H54 (cell line): ENCODE data around the gene UACA.

ENCODE experiments used
- DNase-seq: peaks from one replicate; pipeline ENCODE4 v3.0.0; 2011; ENCODE audit warnings: low spot score, mixed read lengths; ENCODE audit not compliant: insufficient read length
- FAIRE-seq: peaks from 3 replicates; lab custom pipeline; 2011; peaks lifted over from hg19 to GRCh38; lab: Jason Lieb, UNC
- POLR2A ChIP-seq: IDR thresholded peaks from 2 replicates; pipeline ENCODE4 v1.6.1; 2011; ENCODE audit warnings: low read depth, mild to moderate bottlenecking, low read length

Gene UACA

GRCh38 chr15:70701891-70702568 is 61.3 kb downstream of the UACA start:
- peak; percentile 62 for TF ChIP-seq POLR2A
- FAIRE-seq (peak; percentile 92), DNase-seq (no peak)

- DNase-seq: no peak
- FAIRE-seq: peak; percentile 27
- TF ChIP-seq POLR2A: no peak
Observed at GRCh38 chr15:70701171-70701570, 62.2 kb downstream of the UACA start.

DNA sequence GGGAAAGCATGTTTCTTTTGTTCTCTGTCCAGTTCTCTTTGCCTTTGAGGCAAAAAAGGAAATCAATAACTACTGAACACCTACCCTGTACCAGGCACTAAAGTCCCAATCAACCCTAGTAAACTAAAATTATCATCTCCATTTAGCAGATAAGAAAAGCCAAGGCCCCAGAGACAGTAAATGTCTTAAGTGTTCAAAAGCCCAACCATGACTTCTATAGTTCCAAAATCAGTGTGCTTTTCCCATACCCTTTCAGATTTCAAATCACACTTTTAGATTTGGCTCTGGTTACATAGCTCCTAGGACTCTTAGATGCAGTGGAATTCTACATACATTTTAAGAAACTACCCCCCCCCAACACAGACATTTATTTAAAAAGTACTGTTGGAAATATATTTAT is 63.5 kb downstream of the UACA start:
- TF ChIP-seq POLR2A: no peak
- DNase-seq: no peak
- FAIRE-seq: no peak

DNA sequence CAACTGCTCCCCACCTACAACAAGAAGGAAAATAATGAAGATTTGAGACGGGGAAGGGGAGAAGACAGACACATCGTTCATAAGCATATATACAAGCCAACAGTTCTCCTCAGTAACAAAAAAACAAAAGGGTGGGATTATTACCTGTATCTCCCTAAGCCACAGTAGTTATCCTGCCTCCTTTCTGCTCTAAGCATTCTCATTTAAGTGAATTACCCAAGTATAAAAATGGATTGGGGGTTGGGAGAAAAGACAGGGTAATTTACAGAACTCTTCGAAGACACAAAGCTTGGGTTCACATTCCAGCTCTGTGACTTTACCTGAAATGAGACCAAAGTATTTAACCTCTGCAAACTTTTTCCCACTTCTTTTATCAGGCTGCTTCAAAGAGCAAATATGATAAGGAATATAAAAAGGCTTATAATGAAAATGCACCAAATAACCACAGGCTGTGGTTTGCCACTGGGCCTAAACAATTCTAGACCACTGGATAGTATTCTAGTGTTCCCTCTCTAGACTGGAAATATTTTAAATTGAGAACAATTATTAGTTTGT is 64.4 kb downstream of the UACA start:
- FAIRE-seq (no peak), DNase-seq (no peak)
- TF ChIP-seq POLR2A: no peak

DNA sequence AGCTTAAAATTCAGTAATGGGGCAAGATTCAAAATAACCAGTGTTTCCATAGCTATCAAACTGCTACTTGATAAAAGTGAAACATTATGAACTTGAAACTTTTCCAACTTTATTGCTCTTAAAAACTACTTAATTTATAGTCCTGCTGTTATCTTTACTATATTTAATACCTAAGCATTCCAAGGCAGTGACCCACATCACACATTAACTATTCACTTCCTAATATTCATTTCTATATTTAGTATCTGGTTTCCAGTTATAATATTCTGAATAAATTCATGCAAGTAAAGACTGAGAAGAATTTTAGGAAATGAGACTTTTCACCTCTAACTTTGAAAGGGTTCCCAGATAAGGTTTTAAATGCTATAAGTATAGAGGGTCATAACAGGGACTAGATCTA is 64.9 kb downstream of the UACA start:
- DNase-seq (no peak), FAIRE-seq (no peak)
- no peak for TF ChIP-seq POLR2A

GRCh38 chr15:70690491-70691276 is 72.7 kb downstream of the UACA start:
- DNase-seq (no peak), FAIRE-seq (no peak)
- TF ChIP-seq POLR2A: no peak

DNA sequence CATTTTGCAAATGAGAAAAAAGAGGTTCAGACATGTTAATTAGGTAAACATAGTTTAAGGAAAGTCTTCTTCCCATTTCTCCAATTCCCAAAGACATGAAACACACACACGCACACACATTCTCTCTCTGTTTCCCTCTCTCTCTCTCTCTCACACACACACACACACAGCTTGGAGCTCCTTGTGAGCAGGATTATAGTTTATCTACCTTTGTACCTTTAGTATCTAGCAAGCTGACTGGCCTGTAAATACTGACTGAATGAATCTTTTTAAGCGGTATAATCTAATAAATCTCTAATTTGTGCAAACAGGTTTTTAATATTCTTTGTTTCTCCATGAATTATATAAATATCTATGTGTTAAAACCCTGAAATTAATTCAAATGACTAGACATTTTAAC is 73.3 kb downstream of the UACA start:
- FAIRE-seq (no peak), DNase-seq (no peak)
- no peak for TF ChIP-seq POLR2A

- DNase-seq (no peak), FAIRE-seq (no peak)
- no peak for TF ChIP-seq POLR2A
Observed at GRCh38 chr15:70687482-70687881, 75.9 kb downstream of the UACA start.

GRCh38 chr15:70680817-70681216 is 82.5 kb downstream of the UACA start:
- FAIRE-seq: no peak
- no peak for DNase-seq
- no peak for TF ChIP-seq POLR2A

- no peak for TF ChIP-seq POLR2A
- FAIRE-seq: no peak
- DNase-seq: no peak
Observed at GRCh38 chr15:70679919-70680231, 83.5 kb downstream of the UACA start.

GRCh38 chr15:70672081-70672480 is 91.3 kb downstream of the UACA start:
- DNase-seq: no peak
- TF ChIP-seq POLR2A: no peak
- FAIRE-seq: no peak

DNA sequence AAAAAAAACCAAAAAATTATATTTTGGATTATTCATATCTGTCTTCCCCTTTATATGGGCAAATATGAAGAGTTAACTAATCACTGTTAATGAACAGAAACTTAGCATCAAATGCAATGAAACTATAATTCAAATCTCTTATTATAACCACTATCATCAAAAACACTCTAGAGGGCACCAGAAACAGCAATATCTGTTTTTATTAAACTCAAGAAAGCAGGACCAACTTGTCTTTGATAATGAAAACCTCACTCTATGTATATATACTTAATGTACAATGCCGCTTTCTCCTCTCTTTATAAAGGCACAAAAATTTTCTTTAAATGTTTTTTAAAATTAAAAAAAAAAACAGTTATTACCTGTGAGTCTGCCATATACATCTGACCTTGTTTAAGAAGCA is 92.7 kb downstream of the UACA start:
- no peak for TF ChIP-seq POLR2A
- FAIRE-seq (no peak), DNase-seq (no peak)

DNA sequence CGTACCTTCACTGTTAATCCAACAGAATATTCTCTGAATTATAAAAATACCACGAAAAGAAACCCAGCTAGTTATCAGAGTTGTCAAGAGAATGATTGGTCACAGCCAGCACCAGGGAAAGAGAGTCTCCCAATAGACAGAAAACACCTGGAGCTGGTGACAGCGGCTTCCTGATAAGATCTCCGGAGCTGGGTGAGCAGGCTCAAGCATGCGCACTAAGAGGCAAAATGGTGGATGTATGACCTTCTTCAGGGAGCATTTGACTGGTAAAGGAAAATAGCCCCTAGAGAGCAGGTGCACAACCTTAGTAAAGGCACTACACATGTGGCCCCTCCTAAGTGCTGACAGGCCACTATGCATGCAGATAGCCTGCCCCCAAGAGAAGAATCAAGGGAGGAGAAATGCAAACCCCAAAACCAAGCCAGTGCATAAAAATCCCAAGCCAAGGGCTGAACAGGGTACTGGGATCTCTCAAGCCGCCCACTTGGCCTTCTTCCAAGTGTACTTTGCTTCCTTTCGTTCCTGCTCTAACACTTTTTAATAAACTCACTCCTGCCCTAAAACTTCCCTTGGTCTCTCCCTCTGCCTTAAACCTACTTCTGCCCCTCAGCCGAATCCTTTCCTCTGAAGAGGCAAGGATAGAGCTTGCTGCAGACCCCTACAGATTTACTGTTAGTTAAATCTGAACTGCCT is 93.2 kb downstream of the UACA start:
- DNase-seq (no peak), FAIRE-seq (no peak)
- no peak for TF ChIP-seq POLR2A

DNA sequence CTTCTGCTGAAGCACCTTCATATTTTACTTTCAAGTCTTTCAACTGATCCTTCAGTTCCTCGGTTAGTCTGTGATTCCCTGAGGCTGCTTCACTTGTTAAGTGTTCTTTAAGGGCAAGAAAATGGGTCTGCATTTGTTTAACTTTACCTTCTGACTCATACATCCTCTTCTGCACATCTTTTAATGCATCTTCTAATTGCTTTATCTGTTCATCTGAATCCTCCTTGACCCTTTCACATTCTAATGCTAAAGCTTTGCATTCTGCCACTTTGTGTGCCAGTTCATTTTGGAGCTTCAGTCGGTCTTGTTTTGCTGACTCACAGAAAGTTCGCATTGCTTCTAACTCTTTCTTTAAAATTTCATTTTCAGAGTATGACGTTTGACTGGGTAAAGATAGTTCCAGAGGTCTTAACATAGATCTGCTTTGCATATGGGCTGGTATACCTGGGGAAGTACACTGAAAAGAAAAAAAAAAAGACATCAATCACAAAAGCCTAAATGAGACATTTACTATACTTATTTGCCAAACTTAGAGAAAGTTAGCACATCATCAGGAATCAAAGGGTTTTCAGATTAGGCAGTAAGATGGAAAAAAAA is 94.3 kb downstream of the UACA start:
- FAIRE-seq: no peak
- DNase-seq: no peak

More for the DNA sequence above, 94.3 kb downstream of the UACA start:
- TF ChIP-seq POLR2A: no peak
